Frontal cortex (tissue), 4 donors: ENCODE data around the gene PPP1CC. TPM values are rescaled to one million over a fixed set of nuclear protein-coding genes. Genes with fewer than 3 reads are reported as not detected.

Experiments used
- DNase-seq, 2 donors: peaks; one replicate each; pipeline ENCODE4 v3.0.0; 2012; ENCODE audit warnings: low spot score in 2 of 2
- FAIRE-seq: peaks from 2 replicates; lab custom pipeline; 2012; peaks lifted over from hg19 to GRCh38; lab: Jason Lieb, UNC
- total RNA-seq: library from RNA; depleted of rRNA; stranded (reverse); fragments of >200 nt; gene quantifications from one replicate; pipeline ENCODE4 v1.2.3, GENCODE V29; 2014
- donor health status: control.
- donor health status: control.
- donor health status: control.

PPP1CC gene
- total RNA-seq, 1 donor from 2014 or later = 140 TPM

GRCh38 chr12:110690127-110690430, 52.6 kb downstream of the PPP1CC start:
- FAIRE-seq (no peak), DNase-seq (no peak)

- FAIRE-seq = no peak
- DNase-seq = peak; percentile 49 to 52
These were observed 53.2 kb downstream of the PPP1CC start for GRCh38 chr12:110689281-110690126.

GRCh38 chr12:110688446-110689280, 54.0 kb downstream of the PPP1CC start, which contains the start of gene HVCN1:
Gene HVCN1 (minus strand): TSS chr12:110689115. CDS start chr12:110683245, 5,870 bp downstream.
- FAIRE-seq = no peak
- DNase-seq = peak; percentile 67 to 77

- DNase-seq = no peak
- FAIRE-seq = no peak
These were observed 55.1 kb downstream of the PPP1CC start for GRCh38 chr12:110687396-110688169.

GRCh38 chr12:110686294-110686903, 56.3 kb downstream of the PPP1CC start:
- DNase-seq = no peak
- no peak for FAIRE-seq

GRCh38 chr12:110684312-110684836, 58.3 kb downstream of the PPP1CC start:
- FAIRE-seq (no peak), DNase-seq (no peak)

- FAIRE-seq (no peak), DNase-seq (no peak)
These were observed 58.8 kb downstream of the PPP1CC start for GRCh38 chr12:110683888-110684287.

- FAIRE-seq = no peak
These were observed 62.7 kb downstream of the PPP1CC start for GRCh38 chr12:110680032-110680431.

GRCh38 chr12:110679201-110679600, 63.5 kb downstream of the PPP1CC start:
- FAIRE-seq (no peak), DNase-seq (no peak)

More at GRCh38 chr12:110680032-110680431, 62.7 kb downstream of the PPP1CC start:
- DNase-seq = no peak

GRCh38 chr12:110677982-110678381, 64.7 kb downstream of the PPP1CC start:
- no peak for DNase-seq
- no peak for FAIRE-seq

- FAIRE-seq (no peak), DNase-seq (no peak)
These were observed 65.3 kb downstream of the PPP1CC start for GRCh38 chr12:110677206-110677911.

- DNase-seq (no peak), FAIRE-seq (no peak)
These were observed 66.5 kb downstream of the PPP1CC start for GRCh38 chr12:110676171-110676570.

GRCh38 chr12:110670161-110670701, 72.5 kb downstream of the PPP1CC start:
- FAIRE-seq = no peak

More at GRCh38 chr12:110670161-110670701, 72.5 kb downstream of the PPP1CC start:
- DNase-seq = no peak

Other genes starting within 250 kb of the PPP1CC start
- 106 TPM for gene VPS29, start 240.8 kb downstream of the PPP1CC start, total RNA-seq
- gene RAD9B, start 240.6 kb downstream of the PPP1CC start, total RNA-seq = 1.2 TPM
- gene PPTC7, start 159.6 kb downstream of the PPP1CC start, total RNA-seq = 8.2 TPM
- 35.9 TPM for gene TCTN1, start 128.8 kb downstream of the PPP1CC start, total RNA-seq
- gene HVCN1, start 53.8 kb downstream of the PPP1CC start, total RNA-seq = 7.3 TPM
- not detected for gene CCDC63, start 104.1 kb upstream of the PPP1CC start, total RNA-seq
- not detected for gene MYL2, start 177.7 kb upstream of the PPP1CC start, total RNA-seq